ENCODE measurements around the gene CTNNA3. TPM values are rescaled to one million over a fixed set of nuclear protein-coding genes. Genes with fewer than 3 reads are reported as not detected.

CTNNA3 gene
- total RNA-seq, 1 donor from 2014 or later = 0.32 TPM

- intact Hi-C loops (cut with micrococcal nuclease) = no loop called here
Observed at GRCh38 chr10:66586073-66586472, 1109.9 kb downstream of the CTNNA3 start.

- intact Hi-C loops (cut with micrococcal nuclease) = no loop called here
Observed at GRCh38 chr10:66575251-66575855, 1120.6 kb downstream of the CTNNA3 start.

GRCh38 chr10:66572700-66573099 is 1123.3 kb downstream of the CTNNA3 start:
- intact Hi-C loops (cut with micrococcal nuclease) = no loop called here

- intact Hi-C loops (cut with micrococcal nuclease) = no loop called here
Observed at GRCh38 chr10:66565999-66566398, 1130.0 kb downstream of the CTNNA3 start.

GRCh38 chr10:66564287-66564686 is 1131.7 kb downstream of the CTNNA3 start:
- intact Hi-C loops (cut with micrococcal nuclease) = no loop called here

- intact Hi-C loops (cut with micrococcal nuclease) = no loop called here
Observed at GRCh38 chr10:66555061-66555460, 1140.9 kb downstream of the CTNNA3 start.

GRCh38 chr10:66552331-66552730 is 1143.7 kb downstream of the CTNNA3 start:
- intact Hi-C loops (cut with micrococcal nuclease) = no loop called here

- intact Hi-C loops (cut with micrococcal nuclease) = no loop called here
Observed at GRCh38 chr10:66550351-66550750, 1145.6 kb downstream of the CTNNA3 start.

GRCh38 chr10:66538908-66539307 is 1157.1 kb downstream of the CTNNA3 start:
- intact Hi-C loops (cut with micrococcal nuclease) = no loop called here

GRCh38 chr10:66538371-66538770 is 1157.6 kb downstream of the CTNNA3 start:
- intact Hi-C loops (cut with micrococcal nuclease) = no loop called here

- intact Hi-C loops (cut with micrococcal nuclease) = no loop called here
Observed at GRCh38 chr10:66537186-66537585, 1158.8 kb downstream of the CTNNA3 start.

GRCh38 chr10:66535439-66535838 is 1160.6 kb downstream of the CTNNA3 start:
- intact Hi-C loops (cut with micrococcal nuclease) = no loop called here

GRCh38 chr10:66534866-66535265 is 1161.1 kb downstream of the CTNNA3 start:
- intact Hi-C loops (cut with micrococcal nuclease) = no loop called here

- intact Hi-C loops (cut with micrococcal nuclease) = no loop called here
Observed at GRCh38 chr10:66521506-66521905, 1174.5 kb downstream of the CTNNA3 start.

GRCh38 chr10:66519616-66520015 is 1176.4 kb downstream of the CTNNA3 start:
- intact Hi-C loops (cut with micrococcal nuclease) = no loop called here

- intact Hi-C loops (cut with micrococcal nuclease) = no loop called here
Observed at GRCh38 chr10:66514666-66515065, 1181.3 kb downstream of the CTNNA3 start.

- intact Hi-C loops (cut with micrococcal nuclease) = no loop called here
Observed at GRCh38 chr10:66513504-66513903, 1182.5 kb downstream of the CTNNA3 start.

- intact Hi-C loops (cut with micrococcal nuclease) = no loop called here
Observed at GRCh38 chr10:66505003-66505657, 1190.9 kb downstream of the CTNNA3 start.

- intact Hi-C loops (cut with micrococcal nuclease) = no loop called here
Observed at GRCh38 chr10:66501356-66501755, 1194.6 kb downstream of the CTNNA3 start.

GRCh38 chr10:66483966-66484365 is 1212.0 kb downstream of the CTNNA3 start:
- intact Hi-C loops (cut with micrococcal nuclease) = no loop called here

GRCh38 chr10:66472156-66472555 is 1223.8 kb downstream of the CTNNA3 start:
- intact Hi-C loops (cut with micrococcal nuclease) = no loop called here

GRCh38 chr10:66467042-66467441 is 1229.0 kb downstream of the CTNNA3 start:
- intact Hi-C loops (cut with micrococcal nuclease) = no loop called here

GRCh38 chr10:66466622-66467021 is 1229.4 kb downstream of the CTNNA3 start:
- intact Hi-C loops (cut with micrococcal nuclease) = no loop called here
